Endodermal cell (in vitro differentiated cells): ENCODE measurements around the gene HNRNPAB. TPM values are rescaled to one million over a fixed set of nuclear protein-coding genes. Genes with fewer than 3 reads are reported as not detected.
A peak's percentile ranks its signal among the peaks of the same experiment; 100 is the strongest.

Experiments
- DNase-seq: peaks from one replicate; pipeline ENCODE4 v3.0.0-alpha.2; 2017
- H3K27ac ChIP-seq: 2 replicates; pipeline ENCODE4 v1.5.1; 2013; ENCODE audit warnings: mild to moderate bottlenecking, low read depth, low read length, moderate library complexity
- H3K27me3 ChIP-seq: 2 replicates; pipeline ENCODE4 v1.6.1; 2013; ENCODE audit warnings: mild to moderate bottlenecking, low read length, moderate library complexity; ENCODE audit not compliant: insufficient read depth, control insufficient read depth, poor library complexity, severe bottlenecking
- H3K36me3 ChIP-seq: 2 replicates; pipeline ENCODE4 v1.7.0; 2013; ENCODE audit warnings: mild to moderate bottlenecking, low read length, moderate library complexity; ENCODE audit not compliant: control insufficient read depth, insufficient read depth
- H3K4me1 ChIP-seq: one replicate; pipeline ENCODE4 v1.7.0; 2013; ENCODE audit warnings: low read length; ENCODE audit not compliant: control insufficient read depth, insufficient read depth
- H3K4me3 ChIP-seq: 2 replicates; pipeline ENCODE4 v1.5.1; 2013; ENCODE audit warnings: mild to moderate bottlenecking, low read length, moderate library complexity
- H3K9ac ChIP-seq: 2 replicates; pipeline ENCODE4 v1.6.1; 2013; ENCODE audit warnings: mild to moderate bottlenecking, low read length, moderate library complexity; ENCODE audit not compliant: poor library complexity, severe bottlenecking; ENCODE audit errors: extremely low read depth
- H3K9me3 ChIP-seq: 2 replicates; pipeline ENCODE4 v1.6.1; 2013; ENCODE audit warnings: mild to moderate bottlenecking, low read length, moderate library complexity; ENCODE audit not compliant: control insufficient read depth
- H3K27ac Mint-ChIP-seq: 2 replicates; pipeline ENCODE4 v1.8.0; 2020; ENCODE audit warnings: mixed read lengths
- H3K27me3 Mint-ChIP-seq: 2 replicates; pipeline ENCODE4 v1.8.0; 2021; ENCODE audit warnings: mild to moderate bottlenecking, mixed read lengths; ENCODE audit not compliant: insufficient read depth
- H3K36me3 Mint-ChIP-seq: 2 replicates; pipeline ENCODE4 v1.8.0; 2020; ENCODE audit warnings: low read depth, mixed read lengths
- H3K4me1 Mint-ChIP-seq: 2 replicates; pipeline ENCODE4 v1.8.0; 2020; ENCODE audit warnings: mixed read lengths
- H3K4me3 Mint-ChIP-seq: 2 replicates; pipeline ENCODE4 v1.8.0; 2020; ENCODE audit warnings: mild to moderate bottlenecking, moderate library complexity, mixed read lengths
- H3K9me3 Mint-ChIP-seq: 2 replicates; pipeline ENCODE4 v1.8.0; 2020; ENCODE audit warnings: mild to moderate bottlenecking, mixed read lengths
- WGBS, 2 experiments: methylation state at CpG; one replicate each; pipeline versions ENCODE4 v1.1.5 to v1.1.7; 2013; ENCODE audit warnings: missing lambda C conversion rate in 2 of 2, mixed read lengths in 1 of 2; ENCODE audit not compliant: insufficient coverage in 1 of 2, insufficient read length in 1 of 2; 5-methylcytosine and 5-hydroxymethylcytosine counted together
- long read RNA-seq, 4 experiments: library from polyadenylated mRNA in 2 of 4; library from RNA in 1 of 4; library from capped mRNA in 1 of 4; stranded (forward) in 3 of 4; unstranded in 1 of 4; transcript quantifications; one replicate each; pipeline ENCODE4 v2.0.0, GENCODE V29; 2020 to 2021; ENCODE audit warnings: inconsistent platforms in 1 of 4
- polyA plus RNA-seq, 2 experiments: library from polyadenylated mRNA; stranded (reverse); fragments of 50-300 nt; gene quantifications; one replicate each; pipeline ENCODE4 v1.2.3, GENCODE V29; 2013
- total RNA-seq, 2 donors: library from RNA; stranded (reverse); fragmentation: NEBNext Ultra II Directional in 1 of 2; extraction: Animal tissue kit (Norgen Biotek cat#: 25700) in 1 of 2; gene quantifications; 2 replicates in 1 of 2; 3 replicates in 1 of 2; pipeline ENCODE4 v1.2.1, GENCODE V29; 2021
- TF ChIP-seq, protein P1 (sequence below): fragments of 200-600 bp; sonication (generic); conservative IDR thresholded peaks from 2 replicates; pipeline ENCODE4 v1.5.0; 2021; ENCODE audit warnings: antibody characterized with exemption, mild to moderate bottlenecking

Gene HNRNPAB
- total RNA-seq: 100 to 1,000 TPM; 343 to 353 TPM
- polyA plus RNA-seq (2013, experiment 1 of 2): 268 TPM
- 254 TPM for polyA plus RNA-seq (2013, experiment 2 of 2)
- long read RNA-seq, experiment 1, transcript HNRNPAB-201 (7 exons, 1,602 nt): minor isoform, 24 of 269 reads
- long read RNA-seq, experiment 1, transcript HNRNPAB-205 (6 exons, 1,674 nt): minor isoform, 45 of 269 reads
- long read RNA-seq, experiment 1, transcript HNRNPAB-202 (8 exons, 1,796 nt): minor isoform, 29 of 269 reads
- long read RNA-seq, experiment 1, transcript HNRNPAB-204 (7 exons, 1,785 nt): major isoform, 66 of 269 reads
- long read RNA-seq, experiment 1, partial matches to known transcripts: 76 of 269 reads
- long read RNA-seq, experiment 1, other reads (novel, unspliced or antisense): 27 of 269 reads
- long read RNA-seq, experiment 2, transcript HNRNPAB-201 (7 exons, 1,602 nt): minor isoform, 77 of 253 reads
- long read RNA-seq, experiment 2, transcript HNRNPAB-202 (8 exons, 1,796 nt): major isoform, 127 of 253 reads
- long read RNA-seq, experiment 2, transcript HNRNPAB-205 (6 exons, 1,674 nt): minor isoform, 8 of 253 reads
- long read RNA-seq, experiment 2, transcript HNRNPAB-204 (7 exons, 1,785 nt): minor isoform, 9 of 253 reads
- long read RNA-seq, experiment 2, partial matches to known transcripts: 20 of 253 reads
- long read RNA-seq, experiment 2, other reads (novel, unspliced or antisense): 12 of 253 reads
- long read RNA-seq, experiment 3, partial matches to known transcripts: 3 of 7 reads
- long read RNA-seq, experiment 3, other reads (novel, unspliced or antisense): 2 of 7 reads
- long read RNA-seq, experiment 4, partial matches to known transcripts: 386 of 390 reads
- long read RNA-seq, experiment 4, other reads (novel, unspliced or antisense): 0 of 390 reads

DNA sequence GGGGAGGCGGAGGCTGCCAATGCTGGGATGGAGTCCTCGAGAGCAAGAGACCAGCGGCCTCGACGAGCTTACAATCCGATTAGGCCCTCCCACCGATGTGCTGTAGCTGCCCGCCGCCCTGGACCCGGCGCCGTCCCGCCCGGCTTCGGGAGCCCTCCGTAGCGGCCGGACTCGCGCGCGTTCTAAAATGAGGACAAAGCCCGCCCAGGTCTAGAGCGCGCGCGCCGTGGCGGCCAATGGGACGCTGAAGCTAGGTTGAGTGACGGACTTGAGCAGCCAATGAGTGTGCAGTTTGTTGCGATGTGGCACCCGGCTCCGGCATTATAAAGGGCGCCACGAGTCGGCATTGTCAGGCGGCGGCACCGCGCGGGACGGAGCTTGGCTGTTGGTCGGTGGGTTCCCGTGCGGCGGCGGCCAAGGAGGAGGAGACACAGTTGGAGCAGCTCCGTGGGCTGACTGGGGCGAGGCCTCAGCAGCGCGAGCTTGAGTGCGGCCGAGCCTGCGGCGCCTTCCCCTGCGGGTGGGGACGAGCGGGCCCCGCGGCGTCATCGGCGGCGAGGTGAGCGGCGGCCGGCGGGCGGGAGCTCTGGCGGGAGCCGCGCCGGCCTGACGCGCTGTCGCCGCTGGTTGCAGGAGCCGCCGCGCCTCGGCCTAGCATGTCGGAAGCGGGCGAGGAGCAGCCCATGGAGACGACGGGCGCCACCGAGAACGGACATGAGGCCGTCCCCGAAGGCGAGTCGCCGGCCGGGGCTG is at the start of gene HNRNPAB:
TSS of gene HNRNPAB (plus strand) at position 352 of the 753 bp plus-strand sequence. CDS start at position 657, 305 bp downstream.
- peak within 1 kb of the TSS; percentile 98 for H3K4me3 ChIP-seq
- peaks cover 41% of the 10 kb centered on the region for H3K36me3 ChIP-seq
- H3K27me3 Mint-ChIP-seq: peaks cover 6% of the 10 kb centered on the region
- TF ChIP-seq, protein P1, sequence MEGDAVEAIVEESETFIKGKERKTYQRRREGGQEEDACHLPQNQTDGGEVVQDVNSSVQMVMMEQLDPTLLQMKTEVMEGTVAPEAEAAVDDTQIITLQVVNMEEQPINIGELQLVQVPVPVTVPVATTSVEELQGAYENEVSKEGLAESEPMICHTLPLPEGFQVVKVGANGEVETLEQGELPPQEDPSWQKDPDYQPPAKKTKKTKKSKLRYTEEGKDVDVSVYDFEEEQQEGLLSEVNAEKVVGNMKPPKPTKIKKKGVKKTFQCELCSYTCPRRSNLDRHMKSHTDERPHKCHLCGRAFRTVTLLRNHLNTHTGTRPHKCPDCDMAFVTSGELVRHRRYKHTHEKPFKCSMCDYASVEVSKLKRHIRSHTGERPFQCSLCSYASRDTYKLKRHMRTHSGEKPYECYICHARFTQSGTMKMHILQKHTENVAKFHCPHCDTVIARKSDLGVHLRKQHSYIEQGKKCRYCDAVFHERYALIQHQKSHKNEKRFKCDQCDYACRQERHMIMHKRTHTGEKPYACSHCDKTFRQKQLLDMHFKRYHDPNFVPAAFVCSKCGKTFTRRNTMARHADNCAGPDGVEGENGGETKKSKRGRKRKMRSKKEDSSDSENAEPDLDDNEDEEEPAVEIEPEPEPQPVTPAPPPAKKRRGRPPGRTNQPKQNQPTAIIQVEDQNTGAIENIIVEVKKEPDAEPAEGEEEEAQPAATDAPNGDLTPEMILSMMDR: no peak
- H3K4me1 Mint-ChIP-seq: peaks cover 16% of the 10 kb centered on the region
- H3K27ac ChIP-seq: peak within 1 kb of the TSS; percentile 90
- H3K4me1 ChIP-seq: no peaks in the 10 kb centered on the region
- no peaks in the 10 kb centered on the region for H3K9me3 ChIP-seq
- DNase-seq: peak; percentile 98
- peak within 1 kb of the TSS; percentile 98 for H3K27ac Mint-ChIP-seq
- peaks cover 42% of the 10 kb centered on the region for H3K36me3 Mint-ChIP-seq
- H3K27me3 ChIP-seq: no peaks in the 10 kb centered on the region
- peak within 1 kb of the TSS; percentile 91 for H3K4me3 Mint-ChIP-seq
- 0 to 2% methylated on average over 52 to 96 of the region's 96 CpGs for WGBS, 2 experiments
- H3K9ac ChIP-seq: peak within 1 kb of the TSS; percentile 96
- H3K9me3 Mint-ChIP-seq: no peaks in the 10 kb centered on the region

DNA sequence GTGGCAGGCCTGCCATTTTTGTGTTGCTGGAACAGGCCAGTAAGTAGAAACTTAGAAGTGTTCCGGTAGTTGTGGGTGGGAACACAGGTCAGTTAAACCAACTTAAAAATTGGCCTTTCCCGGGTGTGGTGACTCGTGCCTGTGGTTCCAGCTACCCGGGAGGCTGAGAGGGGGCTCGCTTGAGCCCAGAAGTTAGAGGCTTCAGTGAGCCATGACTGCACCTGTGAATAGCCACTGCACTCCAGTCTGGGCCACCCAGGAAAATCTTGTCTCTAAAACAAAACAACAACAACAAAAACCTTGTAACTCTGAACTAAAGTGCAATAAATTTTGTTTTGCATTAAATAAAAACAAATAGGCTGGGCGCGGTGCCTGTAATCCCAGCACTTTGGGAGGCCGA is 49.3 kb upstream of the HNRNPAB start:
- no peak overlapping the region for H3K4me3 Mint-ChIP-seq
- no peaks in the 10 kb centered on the region for H3K27me3 ChIP-seq
- peaks cover 17% of the 10 kb centered on the region for H3K36me3 Mint-ChIP-seq
- H3K27ac Mint-ChIP-seq: no peak overlapping the region
- WGBS, 2 experiments: 92% methylated on average over 4 to 8 of the region's 8 CpGs
- no peak for DNase-seq
- H3K36me3 ChIP-seq: peaks cover 17% of the 10 kb centered on the region
- peaks cover 14% of the 10 kb centered on the region for H3K4me1 Mint-ChIP-seq
- no peaks in the 10 kb centered on the region for H3K9me3 ChIP-seq
- H3K4me3 ChIP-seq: no peak overlapping the region
- no peaks in the 10 kb centered on the region for H3K9me3 Mint-ChIP-seq
- TF ChIP-seq, protein P1: no peak
- H3K4me1 ChIP-seq: no peaks in the 10 kb centered on the region
- H3K9ac ChIP-seq: no peak overlapping the region
- no peaks in the 10 kb centered on the region for H3K27me3 Mint-ChIP-seq
- H3K27ac ChIP-seq: no peak overlapping the region

DNA sequence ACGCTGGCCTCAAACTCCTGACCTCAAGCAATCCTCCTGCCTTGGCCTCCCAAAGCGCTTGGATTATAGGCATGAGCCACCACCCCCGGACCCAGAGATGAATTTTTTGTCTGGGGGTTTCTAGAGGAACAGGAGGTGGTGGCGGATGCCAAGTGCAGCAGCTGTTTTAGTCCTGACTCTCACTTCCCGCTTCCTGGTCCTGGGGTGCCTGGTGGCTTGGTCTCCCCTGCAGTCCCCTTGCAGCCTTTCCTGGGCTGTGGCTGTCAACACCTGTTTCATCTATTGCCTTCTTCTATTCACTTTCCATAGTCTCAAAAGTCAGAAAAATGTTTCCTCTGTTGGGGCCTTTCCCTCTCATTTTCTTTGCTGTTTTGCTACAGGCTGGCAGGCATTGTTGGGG is 44.2 kb upstream of the HNRNPAB start:
- DNase-seq: no peak
- Mint-ChIP-seq H3K4me3 (no peak overlapping the region), H3K9me3 (no peaks in the 10 kb centered on the region), H3K36me3 (no peaks in the 10 kb centered on the region), H3K4me1 (peaks cover 7% of the 10 kb centered on the region), H3K27me3 (peaks cover 32% of the 10 kb centered on the region), H3K27ac (no peak overlapping the region)
- H3K27me3 ChIP-seq: peaks cover 27% of the 10 kb centered on the region
- no peaks in the 10 kb centered on the region for H3K4me1 ChIP-seq
- H3K9me3 ChIP-seq: no peaks in the 10 kb centered on the region
- TF ChIP-seq, protein P1: no peak
- H3K36me3 ChIP-seq: no peaks in the 10 kb centered on the region
- no peak overlapping the region for H3K27ac ChIP-seq
- 83 to 95% methylated on average over 4 to 5 of the region's 5 CpGs for WGBS, 2 experiments
- H3K9ac ChIP-seq: no peak overlapping the region
- H3K4me3 ChIP-seq: no peak overlapping the region
